Ascending aorta (tissue), 2 donors: ENCODE measurements around the gene ENHO. TPM values are rescaled to one million over a fixed set of nuclear protein-coding genes. Genes with fewer than 3 reads are reported as not detected.
A peak's percentile ranks its signal among the peaks of the same experiment; 100 is the strongest.

ENCODE experiments used
- DNase-seq, 2 donors: peaks; one replicate each; pipeline ENCODE4 v3.0.0-alpha.2; 2019; ENCODE audit warnings: low spot score in 2 of 2
- H3K27ac ChIP-seq, 2 donors: fragments of 200-600 bp; sonication (generic); one replicate each; pipeline ENCODE4 v1.5.1; 2016 to 2017; ENCODE audit warnings: mild to moderate bottlenecking in 1 of 2
- H3K27me3 ChIP-seq: fragments of 200-600 bp; sonication (generic); one replicate; pipeline ENCODE4 v1.5.1; 2017
- H3K36me3 ChIP-seq, 2 donors: fragments of 200-600 bp; sonication (generic); one replicate each; pipeline ENCODE4 v1.5.1; 2016
- H3K4me1 ChIP-seq, 2 donors: fragments of 200-600 bp; sonication (generic); one replicate each; pipeline ENCODE4 v1.5.1; 2016 to 2017; ENCODE audit warnings: mild to moderate bottlenecking in 1 of 2
- H3K4me3 ChIP-seq, 2 donors: fragments of 200-600 bp; sonication (generic); one replicate each; pipeline ENCODE4 v1.5.1; 2016 to 2017; ENCODE audit warnings: mild to moderate bottlenecking in 1 of 2
- H3K9me3 ChIP-seq, 2 donors: fragments of 200-600 bp; sonication (generic); one replicate each; pipeline ENCODE4 v1.5.1; 2016
- CTCF ChIP-seq, 3 experiments: fragments of 200-600 bp in 2 of 3; fragments of 450-650 bp in 1 of 3; sonication (generic) in 2 of 3; IDR thresholded peaks; one replicate each; pipeline ENCODE4 v1.5.1; 2016 to 2019; ENCODE audit warnings: antibody characterized with exemption in 3 of 3, mild to moderate bottlenecking in 1 of 3, moderate library complexity in 1 of 3
- intact Hi-C: fragments of 100-400 bp; cut with DNase I; formaldehyde crosslinking; loops from one replicate; pipeline ENCODE4 v1.15.1; 2023
- total RNA-seq: library from RNA; depleted of rRNA; stranded (reverse); fragments of >200 nt; gene quantifications from one replicate; pipeline ENCODE4 v1.1.0, GENCODE V29; 2016

ENHO gene
- total RNA-seq, 1 donor from 2014 or later: not detected

GRCh38 chr9:34555002-34555348 lies 32.2 kb upstream of the ENHO start:
- Histone ChIP-seq H3K4me1 (no peaks in the 10 kb centered on the region), H3K27ac (no peak overlapping the region), H3K9me3 (no peaks in the 10 kb centered on the region), H3K4me3 (no peak overlapping the region), H3K36me3 (no peaks in the 10 kb centered on the region), H3K27me3 (no peaks in the 10 kb centered on the region)
- DNase-seq: no peak
- TF ChIP-seq CTCF (IDR thresholded peaks at IDR 0.05): no peak
- intact Hi-C loops: no loop called here

DNA sequence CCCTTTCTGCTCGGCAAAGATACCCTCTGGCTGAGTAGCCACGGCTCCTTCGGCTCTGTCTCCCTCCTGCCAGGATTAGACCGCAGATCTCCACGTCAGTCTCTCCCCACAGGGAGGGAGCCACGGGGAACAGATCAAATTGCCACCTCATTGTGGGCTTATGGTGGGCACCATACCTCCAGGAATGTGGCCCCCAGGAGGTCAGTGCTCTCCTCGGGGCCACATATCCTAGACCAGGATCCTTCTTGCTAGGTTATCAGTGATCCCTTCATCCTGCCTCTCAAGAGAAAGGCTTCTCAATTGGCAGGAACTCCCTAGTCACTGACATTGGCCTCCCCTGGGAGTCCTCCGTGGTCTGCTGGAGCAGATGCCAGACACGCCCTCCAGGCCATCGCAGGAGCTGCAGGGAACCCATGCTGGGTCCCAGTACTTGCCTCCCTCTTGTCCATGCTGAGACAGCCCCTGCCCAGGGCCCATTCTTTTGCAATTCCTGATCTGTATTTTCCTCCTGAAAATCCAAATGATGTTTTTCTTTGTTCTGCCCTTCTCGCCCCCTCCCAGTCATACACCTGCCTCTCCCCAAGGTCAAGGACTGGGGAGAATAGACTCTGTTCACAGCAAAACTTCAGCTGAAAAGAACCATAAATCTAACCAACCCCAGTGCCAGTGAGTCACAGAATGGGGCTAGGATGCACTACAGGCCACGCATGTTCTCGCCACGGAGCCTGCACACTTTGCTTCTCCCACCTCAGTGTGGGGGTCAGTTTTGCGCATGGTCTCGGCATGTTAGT lies 31.6 kb upstream of the ENHO start:
- no peak for TF ChIP-seq CTCF (IDR thresholded peaks at IDR 0.05)
- Histone ChIP-seq H3K27ac (no peak overlapping the region), H3K4me1 (no peaks in the 10 kb centered on the region), H3K9me3 (no peaks in the 10 kb centered on the region), H3K36me3 (no peaks in the 10 kb centered on the region), H3K27me3 (no peaks in the 10 kb centered on the region), H3K4me3 (no peak overlapping the region)
- DNase-seq: no peak
- intact Hi-C loops: no loop called here

- peak in 1 of 2 donors; percentile 60 for DNase-seq
- no peaks in the 10 kb centered on the region for H3K9me3 ChIP-seq
- no peak overlapping the region for H3K4me3 ChIP-seq
- no peaks in the 10 kb centered on the region for H3K36me3 ChIP-seq
- intact Hi-C loops: no loop called here
- H3K4me1 ChIP-seq: no peaks in the 10 kb centered on the region
- no peak overlapping the region for H3K27ac ChIP-seq
- TF ChIP-seq CTCF (IDR thresholded peaks at IDR 0.05): no peak
- H3K27me3 ChIP-seq: no peaks in the 10 kb centered on the region
Measured at GRCh38 chr9:34553511-34554021, 30.8 kb upstream of the ENHO start.

DNA sequence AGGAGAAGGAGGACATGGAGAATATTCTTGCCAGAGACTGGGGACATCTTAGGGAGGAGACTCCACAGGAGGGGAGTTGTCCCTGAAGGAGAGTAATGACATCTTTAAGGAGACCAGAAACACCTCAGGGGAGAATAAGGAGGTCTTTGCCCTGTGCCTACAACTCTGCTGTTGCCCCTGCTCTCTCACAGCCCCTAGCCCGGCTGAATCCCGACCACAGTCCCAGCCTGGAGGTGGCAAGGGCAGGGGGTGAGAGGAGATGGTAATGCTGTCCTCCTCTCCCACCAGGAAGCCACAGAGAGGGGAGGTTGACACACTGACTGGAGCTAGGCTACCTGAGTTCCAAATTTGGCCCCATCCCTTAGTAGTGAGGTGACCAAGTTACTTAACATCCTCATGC lies 30.2 kb upstream of the ENHO start:
- Histone ChIP-seq H3K36me3 (no peaks in the 10 kb centered on the region), H3K27me3 (no peaks in the 10 kb centered on the region), H3K27ac (no peak overlapping the region), H3K4me3 (no peak overlapping the region), H3K4me1 (no peaks in the 10 kb centered on the region), H3K9me3 (no peaks in the 10 kb centered on the region)
- intact Hi-C loops: no loop called here
- TF ChIP-seq CTCF (IDR thresholded peaks at IDR 0.05): no peak
- DNase-seq: peak in 1 of 2 donors; percentile 25

GRCh38 chr9:34552606-34552981 lies 29.8 kb upstream of the ENHO start:
- Histone ChIP-seq H3K27ac (no peak overlapping the region), H3K4me3 (no peak overlapping the region), H3K36me3 (no peaks in the 10 kb centered on the region), H3K4me1 (no peaks in the 10 kb centered on the region), H3K27me3 (no peaks in the 10 kb centered on the region), H3K9me3 (no peaks in the 10 kb centered on the region)
- intact Hi-C loops: no loop called here
- TF ChIP-seq CTCF (IDR thresholded peaks at IDR 0.05): no peak
- DNase-seq: peak in 1 of 2 donors; percentile 38
